GM21825 (cell line): ENCODE data around the gene GBP2.
"Not testable (repeated sequence)": the region's sequence is repeated elsewhere in the genome, so short reads cannot be mapped to it uniquely, and the experiment has no call there.

Experiments
- ATAC-seq: cut with Tn5 transposase; IDR thresholded peaks from one replicate; pipeline ENCODE4 v1.9.1; 2021; ENCODE audit warnings: mild to moderate bottlenecking, moderate library complexity; ENCODE audit not compliant: unreplicated experiment

Gene GBP2

GRCh38 chr1:89125913-89126580 lies at the start of gene GBP2:
GBP2 (minus strand) TSS chr1:89126114; CDS start chr1:89121966, 4,148 bp downstream.
- peak; percentile 78 for ATAC-seq

- no peak for ATAC-seq
Observed at GRCh38 chr1:89174491-89174890, 48.6 kb upstream of the GBP2 start.

- ATAC-seq = no peak
Observed at GRCh38 chr1:89172468-89173143, 46.7 kb upstream of the GBP2 start.

- no peak for ATAC-seq
Observed at GRCh38 chr1:89171067-89171438, 45.1 kb upstream of the GBP2 start.

- ATAC-seq = no peak
Observed at GRCh38 chr1:89170170-89171066, 44.5 kb upstream of the GBP2 start.

GRCh38 chr1:89169166-89169565 lies 43.3 kb upstream of the GBP2 start:
- ATAC-seq = no peak

- no peak for ATAC-seq
Observed at GRCh38 chr1:89167590-89168230, 41.8 kb upstream of the GBP2 start.

- ATAC-seq = no peak
Observed at GRCh38 chr1:89166705-89167104, 40.8 kb upstream of the GBP2 start.

- ATAC-seq = no peak
Observed at GRCh38 chr1:89165811-89166210, 39.9 kb upstream of the GBP2 start.

- no peak for ATAC-seq
Observed at GRCh38 chr1:89151047-89151446, 25.1 kb upstream of the GBP2 start.

GRCh38 chr1:89149976-89150375 lies 24.1 kb upstream of the GBP2 start:
- ATAC-seq = no peak

- no peak for ATAC-seq
Observed at GRCh38 chr1:89149229-89149628, 23.3 kb upstream of the GBP2 start.

- ATAC-seq = no peak
Observed at GRCh38 chr1:89147678-89148658, 22.1 kb upstream of the GBP2 start.

- ATAC-seq = no peak
Observed at GRCh38 chr1:89146721-89147120, 20.8 kb upstream of the GBP2 start.

GRCh38 chr1:89143484-89143883 lies 17.6 kb upstream of the GBP2 start:
- no peak for ATAC-seq

- no peak for ATAC-seq
Observed at GRCh38 chr1:89142160-89142559, 16.2 kb upstream of the GBP2 start.

- ATAC-seq = no peak
Observed at GRCh38 chr1:89133747-89134146, 7.8 kb upstream of the GBP2 start.

GRCh38 chr1:89130716-89131115 lies 4.8 kb upstream of the GBP2 start:
- ATAC-seq = no peak

GRCh38 chr1:89129911-89130310 lies 4.0 kb upstream of the GBP2 start:
- no peak for ATAC-seq

- ATAC-seq = not testable (repeated sequence)
Observed at GRCh38 chr1:89128003-89128458, 2.1 kb upstream of the GBP2 start.
